PC-9 (cell line): ENCODE data around the gene ATP8B2. TPM values are rescaled to one million over a fixed set of nuclear protein-coding genes. Genes with fewer than 3 reads are reported as not detected.
A peak's percentile ranks its signal among the peaks of the same experiment; 100 is the strongest.
"Not testable (repeated sequence)": the region's sequence is repeated elsewhere in the genome, so short reads cannot be mapped to it uniquely, and the experiment has no call there.

Source experiments
- BruUV-seq: library from RNA; stranded (reverse); fragments of 400-500 nt; replicated peaks from 2 replicates; lab custom pipeline; 2021; lab: Mats Ljungman, UMichigan
- CTCF ChIA-PET: fragments of 300-600 bp; sonication (Branson Sonifier 250); formaldehyde crosslinking; loops from one replicate; lab custom pipeline; 2022; ENCODE audit warnings: antibody characterized with exemption; lab: Charles Lee
- POLR2A ChIA-PET: fragments of 300-600 bp; sonication (Branson Sonifier 250); formaldehyde crosslinking; loops from one replicate; lab custom pipeline; 2022; ENCODE audit warnings: antibody characterized with exemption; ENCODE audit not compliant: unreplicated experiment; lab: Charles Lee
- DNase-seq, 2 experiments: peaks; one replicate each; pipeline versions ENCODE4 v3.0.0 to v3.0.0-alpha.2; 2015 to 2022; ENCODE audit warnings: mixed read lengths in 1 of 2
- H2AFZ ChIP-seq: fragments of 200-600 bp; sonication (generic); 2 replicates; pipeline ENCODE4 v1.8.1; 2017; ENCODE audit warnings: antibody characterized with exemption
- H3F3A ChIP-seq: fragments of 200-600 bp; sonication (generic); 2 replicates; pipeline ENCODE4 v1.8.1; 2017; ENCODE audit warnings: antibody characterized with exemption, mild to moderate bottlenecking, low read depth; ENCODE audit not compliant: insufficient read depth
- H3K27ac ChIP-seq: fragments of 200-600 bp; sonication (generic); 2 replicates; pipeline ENCODE4 v1.6.1; 2016; ENCODE audit warnings: mixed run types
- H3K27me3 ChIP-seq: fragments of 200-600 bp; sonication (generic); 2 replicates; pipeline ENCODE4 v1.6.1; 2016; ENCODE audit warnings: low read depth, mixed run types; ENCODE audit not compliant: insufficient read depth
- H3K36me3 ChIP-seq: fragments of 200-600 bp; sonication (generic); 2 replicates; pipeline ENCODE4 v1.6.1; 2016; ENCODE audit warnings: low read depth, mixed run types
- H3K4me1 ChIP-seq: fragments of 200-600 bp; sonication (generic); replicated peaks from 2 replicates; pipeline ENCODE4 v1.6.1; 2016; ENCODE audit warnings: mixed run types; ENCODE audit not compliant: insufficient read depth
- H3K4me2 ChIP-seq: fragments of 200-600 bp; sonication (generic); 2 replicates; pipeline ENCODE4 v1.6.1; 2017; ENCODE audit warnings: mixed run types
- H3K4me3 ChIP-seq: fragments of 200-600 bp; sonication (generic); 2 replicates; pipeline ENCODE4 v1.6.1; 2016; ENCODE audit warnings: mixed run types
- H3K79me2 ChIP-seq: fragments of 200-600 bp; sonication (generic); 2 replicates; pipeline ENCODE4 v1.6.1; 2017; ENCODE audit warnings: low read depth, mixed run types
- H3K9me2 ChIP-seq: fragments of 200-600 bp; sonication (generic); 2 replicates; pipeline ENCODE4 v1.8.1; 2017; ENCODE audit warnings: mild to moderate bottlenecking; ENCODE audit not compliant: insufficient read depth
- H3K9me3 ChIP-seq: fragments of 200-600 bp; sonication (generic); 2 replicates; pipeline ENCODE4 v1.8.1; 2016; ENCODE audit warnings: low read depth; ENCODE audit not compliant: insufficient read depth
- H4K20me1 ChIP-seq: fragments of 200-600 bp; sonication (generic); 2 replicates; pipeline ENCODE4 v1.8.1; 2017; ENCODE audit not compliant: insufficient read depth
- EZH2 ChIP-seq: fragments of 200-600 bp; sonication (generic); IDR thresholded peaks from 2 replicates; pipeline ENCODE4 v1.8.0; 2017; ENCODE audit warnings: antibody characterized with exemption, low read depth
- intact Hi-C: fragments of 100-400 bp; cut with micrococcal nuclease; formaldehyde crosslinking; loops from one replicate; pipeline ENCODE4 v1.10.0; 2022; ENCODE audit not compliant: unreplicated experiment
- total RNA-seq: library from RNA; stranded (reverse); gene quantifications from 2 replicates; pipeline ENCODE4 v1.2.3, GENCODE V29; 2021
- TF ChIP-seq, protein P1 (sequence below): fragments of 200-600 bp; sonication (generic); conservative IDR thresholded peaks from 2 replicates; pipeline ENCODE4 v1.6.1; 2017; ENCODE audit warnings: mixed run types, antibody characterized with exemption, mild to moderate bottlenecking, moderate library complexity

The ATP8B2 gene
- total RNA-seq, 1 experiment from 2014 or later = 0.07 TPM

DNA sequence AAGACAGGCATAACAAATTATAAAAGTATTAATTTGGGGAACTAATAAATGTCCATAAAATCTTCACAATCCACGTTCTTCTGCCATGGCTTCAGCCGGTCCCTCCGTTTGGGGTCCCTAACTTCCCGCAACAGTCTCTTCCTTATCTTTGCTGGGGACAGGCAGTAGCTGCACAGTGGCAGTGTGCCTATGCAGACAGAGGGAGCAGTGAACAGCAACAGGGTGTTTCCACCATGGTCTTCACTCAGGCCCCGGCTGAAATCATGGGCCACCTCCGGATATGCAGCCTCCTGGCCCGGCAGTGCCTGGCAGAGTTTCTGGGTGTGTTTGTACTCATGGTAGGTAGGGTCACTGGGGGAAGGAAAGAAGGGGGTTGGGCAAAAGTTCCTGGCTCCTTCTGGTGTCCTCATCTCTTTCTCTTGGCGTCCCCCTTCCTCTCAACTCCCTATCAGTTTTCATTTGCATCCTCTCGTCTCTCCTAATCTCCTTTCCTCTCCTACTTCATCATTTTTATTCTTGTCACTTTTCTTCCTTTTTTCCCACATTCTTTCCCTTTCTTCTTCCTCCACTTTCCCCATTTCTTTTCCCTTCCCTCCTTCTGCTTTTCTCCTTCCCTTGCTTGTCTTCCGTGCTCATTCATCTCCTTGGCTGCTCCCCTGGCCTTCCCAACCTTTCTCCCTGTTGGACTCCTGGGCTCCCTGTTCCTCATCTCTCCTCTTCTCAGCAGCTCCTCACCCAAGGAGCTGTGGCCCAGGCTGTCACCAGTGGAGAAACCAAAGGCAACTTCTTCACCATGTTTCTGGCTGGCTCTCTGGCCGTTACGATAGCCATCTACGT is 12.9 kb upstream of the ATP8B2 start:
- H3K4me2 ChIP-seq, CTCF ChIA-PET, H4K20me1 ChIP-seq, H3K4me1 ChIP-seq, BruUV-seq, H2AFZ ChIP-seq, H3F3A ChIP-seq, H3K27ac ChIP-seq, DNase-seq, POLR2A ChIA-PET, H3K36me3 ChIP-seq, intact Hi-C loops, H3K9me2 ChIP-seq, H3K4me3 ChIP-seq, H3K79me2 ChIP-seq, H3K9me3 ChIP-seq: not testable (repeated sequence)
- H3K27me3 ChIP-seq = peaks cover 60% of the 10 kb centered on the region

DNA sequence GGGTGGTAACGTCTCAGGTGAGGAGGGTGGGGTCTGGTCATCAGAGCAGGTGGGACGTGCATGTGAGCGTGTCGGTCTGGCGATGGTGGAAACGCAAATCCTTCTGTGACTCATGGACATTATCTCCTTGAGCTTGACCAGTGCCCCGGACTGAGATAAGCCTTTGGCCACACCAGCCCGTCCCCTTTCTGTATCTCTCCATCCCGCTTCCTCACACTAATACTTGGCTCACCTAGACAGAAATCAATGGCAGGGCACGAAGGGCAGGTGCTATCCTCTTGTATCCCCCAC is 12.3 kb upstream of the ATP8B2 start:
- TF ChIP-seq, protein P1, sequence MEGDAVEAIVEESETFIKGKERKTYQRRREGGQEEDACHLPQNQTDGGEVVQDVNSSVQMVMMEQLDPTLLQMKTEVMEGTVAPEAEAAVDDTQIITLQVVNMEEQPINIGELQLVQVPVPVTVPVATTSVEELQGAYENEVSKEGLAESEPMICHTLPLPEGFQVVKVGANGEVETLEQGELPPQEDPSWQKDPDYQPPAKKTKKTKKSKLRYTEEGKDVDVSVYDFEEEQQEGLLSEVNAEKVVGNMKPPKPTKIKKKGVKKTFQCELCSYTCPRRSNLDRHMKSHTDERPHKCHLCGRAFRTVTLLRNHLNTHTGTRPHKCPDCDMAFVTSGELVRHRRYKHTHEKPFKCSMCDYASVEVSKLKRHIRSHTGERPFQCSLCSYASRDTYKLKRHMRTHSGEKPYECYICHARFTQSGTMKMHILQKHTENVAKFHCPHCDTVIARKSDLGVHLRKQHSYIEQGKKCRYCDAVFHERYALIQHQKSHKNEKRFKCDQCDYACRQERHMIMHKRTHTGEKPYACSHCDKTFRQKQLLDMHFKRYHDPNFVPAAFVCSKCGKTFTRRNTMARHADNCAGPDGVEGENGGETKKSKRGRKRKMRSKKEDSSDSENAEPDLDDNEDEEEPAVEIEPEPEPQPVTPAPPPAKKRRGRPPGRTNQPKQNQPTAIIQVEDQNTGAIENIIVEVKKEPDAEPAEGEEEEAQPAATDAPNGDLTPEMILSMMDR = no peak
- TF ChIP-seq EZH2 = no peak
- CTCF ChIA-PET = no interaction called here
- Histone ChIP-seq H3K9me3 (0 out of 2 replicates have a peak, but pooled peaks cover 6% of the 10 kb centered on the region), H3K4me3 (no peak overlapping the region), H3F3A (no peaks in the 10 kb centered on the region), H3K4me2 (no peak overlapping the region), H3K27me3 (peaks cover 66% of the 10 kb centered on the region), H3K4me1 (no peaks in the 10 kb centered on the region), H3K36me3 (no peaks in the 10 kb centered on the region), H2AFZ (no peak overlapping the region), H3K27ac (no peak overlapping the region), H3K9me2 (no peaks in the 10 kb centered on the region), H3K79me2 (no peaks in the 10 kb centered on the region), H4K20me1 (no peaks in the 10 kb centered on the region)
- DNase-seq = no peak
- no TSS peak for BruUV-seq
- POLR2A ChIA-PET = no interaction called here
- intact Hi-C loops = no loop called here

DNA sequence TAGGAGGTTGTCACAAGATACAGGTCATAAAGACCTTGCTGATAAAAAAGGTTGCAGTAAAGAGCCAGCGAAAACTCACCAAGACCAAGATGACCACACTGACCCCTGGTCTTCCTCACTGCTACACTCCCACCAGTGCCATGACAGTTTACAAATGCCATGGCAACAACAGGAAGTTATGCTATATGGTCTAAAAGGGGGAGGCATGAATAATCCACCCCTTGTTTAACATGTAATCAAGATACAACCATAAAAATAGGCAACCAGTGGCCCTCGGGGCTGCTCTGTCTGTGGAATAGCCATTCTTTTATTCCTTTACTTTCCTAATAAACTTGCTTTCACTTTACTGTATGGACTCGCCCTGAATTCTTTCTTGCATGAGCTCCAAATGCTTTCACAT is 11.1 kb upstream of the ATP8B2 start:
- H3K9me2 ChIP-seq, H3K4me1 ChIP-seq, H3K4me3 ChIP-seq, H3F3A ChIP-seq, DNase-seq, H2AFZ ChIP-seq, BruUV-seq, H3K9me3 ChIP-seq, intact Hi-C loops, H3K79me2 ChIP-seq, H4K20me1 ChIP-seq, CTCF ChIA-PET, H3K27ac ChIP-seq, H3K36me3 ChIP-seq: not testable (repeated sequence)
- H3K4me2 ChIP-seq = peak overlapping the region; percentile 27; the same call in 1 of the 2 replicates
- peaks cover 78% of the 10 kb centered on the region for H3K27me3 ChIP-seq
- POLR2A ChIA-PET = interaction anchor here (0.6 kb wide), 1 partner anchor 18 kb away, joined by 6 read pairs; no protein-coding TSS in a partner anchor

DNA sequence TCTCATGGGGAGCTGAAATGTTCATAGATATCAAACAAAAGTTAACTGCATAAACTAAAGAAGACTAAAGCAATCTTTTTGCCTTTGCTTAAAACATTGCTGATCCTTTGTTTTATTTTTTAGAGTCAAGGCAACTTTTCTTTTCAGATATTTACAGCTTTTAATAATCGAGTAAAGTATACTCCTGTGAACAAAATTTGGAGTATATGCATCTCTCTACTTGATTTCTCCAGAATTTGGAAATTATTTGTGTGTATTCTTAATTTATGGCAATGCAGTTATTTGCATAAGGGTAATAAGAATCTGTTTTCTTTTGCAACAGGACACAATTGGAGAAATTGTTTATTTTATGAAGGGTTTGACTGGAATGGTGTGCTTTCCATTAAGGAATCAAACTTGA is 8.6 kb upstream of the ATP8B2 start:
- no TSS peak for BruUV-seq
- no peak for TF ChIP-seq EZH2
- TF ChIP-seq, protein P1 = no peak
- Histone ChIP-seq H3K9me2 (no peaks in the 10 kb centered on the region), H3K27me3 (peaks cover 96% of the 10 kb centered on the region), H3K4me3 (no peak overlapping the region), H4K20me1 (no peaks in the 10 kb centered on the region), H3F3A (no peaks in the 10 kb centered on the region), H3K79me2 (no peaks in the 10 kb centered on the region), H3K27ac (no peak overlapping the region), H3K4me1 (no peaks in the 10 kb centered on the region), H3K9me3 (0 out of 2 replicates have a peak, but pooled peaks cover 6% of the 10 kb centered on the region), H2AFZ (no peak overlapping the region), H3K4me2 (no peak overlapping the region), H3K36me3 (no peaks in the 10 kb centered on the region)
- CTCF ChIA-PET = no interaction called here
- POLR2A ChIA-PET = no interaction called here
- intact Hi-C loops = no loop called here
- no peak for DNase-seq
